Jurkat, Clone E6-1 (cell line): ENCODE data around the gene RPGR.

Experiments
- DNase-seq: peaks from one replicate; pipeline ENCODE4 v3.0.0-alpha.2; 2011; ENCODE audit warnings: low read depth, low spot score
- H3K4me3 ChIP-seq: 2 replicates; pipeline ENCODE4 v1.5.1; 2011; ENCODE audit warnings: mild to moderate bottlenecking, low read length, control low read depth, moderate library complexity

The RPGR gene

GRCh38 chrX:38271154-38271716 is 56.1 kb downstream of the RPGR start:
- no peak overlapping the region for H3K4me3 ChIP-seq
- DNase-seq = no peak

- DNase-seq = no peak
- no peak overlapping the region for H3K4me3 ChIP-seq
Observed at GRCh38 chrX:38268011-38268410, 59.3 kb downstream of the RPGR start.

GRCh38 chrX:38262715-38263620 is 64.3 kb downstream of the RPGR start:
- no peak overlapping the region for H3K4me3 ChIP-seq
- no peak for DNase-seq

DNA sequence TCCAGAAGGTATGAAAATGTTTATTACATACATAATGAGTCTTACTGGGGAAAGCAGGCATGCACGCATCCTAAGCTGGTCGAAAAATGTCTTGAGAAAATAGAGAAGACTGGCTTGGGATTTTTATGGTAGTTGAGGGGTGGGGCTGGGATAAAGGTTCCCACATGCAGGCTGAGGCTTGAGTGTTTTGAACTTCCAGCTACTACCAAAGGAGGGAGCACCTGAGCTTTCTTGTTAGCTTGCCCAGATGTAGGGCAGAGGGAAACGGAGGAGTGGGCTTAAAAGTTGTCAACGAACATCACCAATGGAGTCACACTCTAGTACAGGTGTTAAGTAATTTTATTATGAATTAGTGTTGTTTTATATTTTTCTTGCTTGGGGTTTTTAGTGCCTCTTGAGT is 67.1 kb downstream of the RPGR start:
- no peak for DNase-seq
- no peak overlapping the region for H3K4me3 ChIP-seq

DNA sequence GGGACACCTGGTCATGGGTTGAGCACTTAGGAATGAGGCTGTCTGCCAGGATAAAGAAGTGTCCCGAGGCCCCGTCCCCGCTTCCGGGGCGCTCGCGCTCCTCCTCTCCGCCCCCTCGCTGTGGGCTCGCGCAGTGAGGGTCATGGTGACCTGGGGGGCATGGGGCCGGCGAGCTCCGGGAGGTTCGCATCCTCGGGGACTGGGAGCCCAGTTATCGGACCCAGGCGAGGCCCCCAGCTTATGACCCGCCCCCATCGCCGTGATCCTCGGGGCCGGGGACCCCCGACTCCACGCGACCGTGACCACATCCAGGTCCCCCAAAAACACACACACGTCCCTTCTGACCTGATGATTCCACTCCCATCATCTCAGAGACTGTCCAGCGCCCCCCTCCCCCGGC is 71.3 kb downstream of the RPGR start:
- DNase-seq = no peak
- H3K4me3 ChIP-seq = no peak overlapping the region

- no peak for DNase-seq
Observed at GRCh38 chrX:38249965-38250364, 77.3 kb downstream of the RPGR start.

DNA sequence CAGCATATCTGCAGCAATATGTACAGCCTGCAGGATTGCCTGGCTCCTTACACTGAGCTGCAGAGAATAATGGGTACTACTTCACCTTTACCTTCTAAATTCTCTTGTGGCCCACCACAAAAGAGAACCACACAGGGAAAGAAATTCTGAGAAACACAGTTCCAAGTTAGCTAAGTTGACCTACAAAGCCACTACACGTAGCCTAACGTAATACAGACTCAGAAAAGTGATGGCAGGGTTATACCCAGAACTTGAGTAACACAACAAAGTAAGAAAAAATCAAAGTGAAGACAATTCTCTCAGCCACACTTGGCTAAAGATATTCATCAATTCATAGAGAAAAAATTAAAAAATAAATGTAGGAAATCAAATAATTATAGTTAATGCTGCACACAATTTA is 80.3 kb downstream of the RPGR start:
- no peak for DNase-seq
- H3K4me3 ChIP-seq = no peak overlapping the region

More at GRCh38 chrX:38249965-38250364, 77.3 kb downstream of the RPGR start:
- no peak overlapping the region for H3K4me3 ChIP-seq

DNA sequence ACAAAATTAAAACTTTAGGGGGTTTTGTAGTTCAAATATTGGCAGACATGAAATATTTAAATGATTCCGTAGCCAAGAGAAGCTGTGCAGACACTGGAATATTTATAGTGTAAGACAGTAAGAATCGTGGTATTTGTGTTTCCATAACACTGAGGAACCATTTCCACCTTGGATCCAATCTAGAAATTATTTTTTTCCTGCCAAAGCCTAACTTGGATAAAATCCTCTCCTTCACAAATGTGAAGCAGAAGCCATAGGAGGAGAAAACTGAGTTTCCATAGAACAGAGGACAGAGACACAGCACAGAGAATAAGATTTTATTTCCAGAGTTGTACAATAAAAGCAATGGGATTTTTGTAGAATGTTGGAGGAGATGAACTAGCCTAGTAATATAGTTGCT is 86.8 kb downstream of the RPGR start:
- H3K4me3 ChIP-seq = no peak overlapping the region
- DNase-seq = no peak

DNA sequence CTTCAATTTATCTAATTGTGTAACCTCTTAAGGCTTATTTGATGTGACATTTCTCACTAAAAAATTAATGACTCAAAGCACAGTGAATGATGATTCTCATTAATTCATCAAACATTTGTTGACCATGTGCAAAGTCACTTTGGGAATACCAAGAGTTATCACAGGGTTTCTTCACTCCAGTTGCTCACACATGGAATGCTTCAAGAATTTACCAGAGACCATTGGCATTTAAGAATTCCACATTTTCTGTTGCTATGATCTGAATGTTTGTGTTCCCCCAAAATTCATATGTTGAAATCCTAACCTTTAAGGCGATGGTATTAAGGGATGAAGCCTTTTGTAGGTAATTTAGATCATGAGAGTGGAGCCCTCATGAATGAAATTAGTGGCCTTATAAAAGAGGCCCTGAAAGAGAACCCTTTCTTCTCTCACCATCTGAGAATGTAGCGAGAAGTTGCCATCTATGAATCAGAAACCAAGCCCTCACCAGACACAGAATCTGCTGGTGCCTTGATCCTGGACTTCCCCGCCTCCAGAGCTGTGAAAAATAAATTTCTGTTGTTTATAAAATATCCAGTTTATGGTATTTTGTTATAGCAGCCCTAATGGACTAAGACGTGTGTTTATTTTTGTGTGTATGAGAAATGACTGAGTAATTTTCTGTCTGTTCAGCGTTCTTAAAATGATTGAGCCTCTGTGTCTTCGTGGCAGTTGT is 90.3 kb downstream of the RPGR start:
- no peak overlapping the region for H3K4me3 ChIP-seq
- no peak for DNase-seq

GRCh38 chrX:38233891-38234667 is 93.2 kb downstream of the RPGR start:
- H3K4me3 ChIP-seq = no peak overlapping the region
- no peak for DNase-seq

DNA sequence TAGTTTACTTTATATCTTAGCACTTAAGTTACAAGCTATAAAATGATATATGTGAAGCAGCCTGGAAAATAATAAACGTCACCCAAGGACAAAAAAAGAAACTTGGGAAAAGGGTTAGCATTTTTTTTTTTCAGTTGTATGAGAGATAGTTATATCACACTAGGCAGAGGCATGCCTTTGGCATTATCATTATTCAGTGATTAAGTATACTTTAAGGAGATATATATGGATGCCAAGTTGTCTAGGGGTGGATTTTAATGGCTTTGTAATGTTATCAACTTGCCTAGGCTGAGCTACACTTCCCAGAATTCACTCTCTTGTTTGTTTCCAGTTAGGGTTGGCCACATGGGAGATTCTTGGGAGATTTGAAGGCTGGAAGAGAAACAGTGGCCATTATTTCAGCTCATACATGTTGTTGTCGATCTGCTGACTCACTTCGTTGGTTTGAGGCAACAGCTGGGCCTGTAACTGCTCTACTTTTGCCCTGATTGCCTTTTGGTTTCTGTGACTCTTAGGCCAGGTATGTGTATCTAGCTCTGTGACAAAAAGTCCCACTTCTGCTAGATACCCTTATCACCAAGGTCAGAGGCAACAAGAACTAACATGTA is 95.1 kb downstream of the RPGR start:
- no peak for DNase-seq
- H3K4me3 ChIP-seq = no peak overlapping the region

GRCh38 chrX:38225093-38225492 is 102.2 kb downstream of the RPGR start:
- H3K4me3 ChIP-seq = no peak overlapping the region
- no peak for DNase-seq

- H3K4me3 ChIP-seq = no peak overlapping the region
- DNase-seq = no peak
Observed at GRCh38 chrX:38224160-38224559, 103.1 kb downstream of the RPGR start.

DNA sequence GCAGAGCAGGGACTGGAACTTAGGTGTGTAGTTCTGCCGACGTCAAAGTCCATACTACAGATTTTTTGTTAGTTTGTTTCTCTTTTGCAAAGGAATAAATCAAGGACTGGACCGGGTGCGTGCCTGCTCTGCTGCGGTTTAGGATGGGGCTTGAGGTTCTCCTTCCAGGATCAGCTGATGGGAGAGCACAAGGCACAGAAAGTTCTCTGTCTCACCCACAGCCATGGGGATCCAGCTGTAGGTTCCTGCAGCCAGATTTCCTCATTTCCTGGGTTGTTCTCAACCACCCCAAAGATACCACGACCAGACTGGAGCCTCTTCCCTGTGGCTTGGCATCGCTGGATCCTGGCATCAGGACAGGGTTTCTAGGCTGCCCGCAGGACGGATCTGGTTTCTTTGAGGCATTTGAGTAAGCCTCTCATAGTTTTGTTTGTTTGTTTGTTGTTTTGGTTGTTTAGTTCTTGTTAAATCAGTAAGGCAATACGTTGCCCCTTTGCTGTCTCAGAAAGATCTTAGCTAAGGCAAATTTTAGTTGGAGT is 105.8 kb downstream of the RPGR start:
- no peak for DNase-seq
- no peak overlapping the region for H3K4me3 ChIP-seq

- no peak for DNase-seq
- no peak within 1 kb of the TSS for H3K4me3 ChIP-seq
Observed at GRCh38 chrX:38220415-38221390, 106.6 kb downstream of the RPGR start, which contains the start of gene SRPX. Gene SRPX, minus strand, starts transcription at chrX:38220871. Its CDS starts 79 bp downstream, at chrX:38220792.

DNA sequence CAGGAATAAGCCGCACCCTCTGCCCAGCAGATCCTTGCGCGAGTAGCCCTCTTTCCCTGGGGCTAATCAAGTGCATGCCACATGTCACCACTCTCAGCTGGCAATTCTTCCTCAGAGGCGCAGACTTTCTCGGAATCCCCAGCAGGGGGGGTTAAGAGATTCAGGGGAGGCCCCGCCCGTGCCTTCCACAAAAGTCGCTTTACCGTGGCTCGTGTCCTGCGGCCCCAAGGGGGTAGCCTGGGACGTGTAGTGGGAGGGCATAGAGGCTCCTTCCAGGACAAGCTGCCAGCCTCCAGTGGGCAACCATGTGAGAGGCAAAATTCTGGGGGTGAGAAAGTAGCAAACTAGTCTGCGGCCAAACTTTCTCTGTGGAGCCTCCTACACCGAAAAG is 107.3 kb downstream of the RPGR start:
- no peak overlapping the region for H3K4me3 ChIP-seq
- no peak for DNase-seq
